Measurements from ENCODE around the gene BMF. TPM values are rescaled to one million over a fixed set of nuclear protein-coding genes. Genes with fewer than 3 reads are reported as not detected.

Gene BMF
- total and polyA plus RNA-seq, 8 donors: 16.2 to 58.6 (median 50.6) TPM

DNA sequence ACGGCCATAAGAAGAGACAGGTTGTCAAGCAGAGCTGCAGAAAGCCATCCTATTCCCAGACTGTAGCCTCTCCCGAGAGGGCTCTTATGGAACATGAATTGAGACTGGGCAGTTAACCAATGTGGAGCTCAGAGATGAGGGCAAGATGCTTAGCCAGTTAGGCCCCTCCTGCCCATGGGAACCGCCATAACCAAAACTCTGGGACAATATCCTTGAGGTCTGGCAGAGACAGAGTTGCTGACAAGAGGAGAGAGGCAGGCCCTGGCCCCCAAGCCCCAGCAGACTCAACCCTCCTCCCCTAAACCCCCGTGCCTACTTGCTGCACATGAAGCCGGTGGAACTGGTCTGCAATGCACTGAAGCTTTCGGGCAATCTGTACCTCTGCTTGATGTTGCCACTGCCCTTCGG, 4.8 kb downstream of the BMF start:
- peak; percentile 2 for ATAC-seq
- Histone ChIP-seq H3K27ac (peak overlapping the region; percentile 75 to 85), H3K9me3 (no peaks in the 10 kb centered on the region), H3K36me3 (peaks cover 0 to 4% of the 10 kb centered on the region in 2 donors), H3K4me3 (no peak overlapping the region), H3K4me1 (peaks cover 71 to 92% of the 10 kb centered on the region in 2 donors), H3K27me3 (no peaks in the 10 kb centered on the region)
- no peak for DNase-seq
- intact Hi-C loops (cut with DNase I): no loop called here
- TF ChIP-seq, protein P1, sequence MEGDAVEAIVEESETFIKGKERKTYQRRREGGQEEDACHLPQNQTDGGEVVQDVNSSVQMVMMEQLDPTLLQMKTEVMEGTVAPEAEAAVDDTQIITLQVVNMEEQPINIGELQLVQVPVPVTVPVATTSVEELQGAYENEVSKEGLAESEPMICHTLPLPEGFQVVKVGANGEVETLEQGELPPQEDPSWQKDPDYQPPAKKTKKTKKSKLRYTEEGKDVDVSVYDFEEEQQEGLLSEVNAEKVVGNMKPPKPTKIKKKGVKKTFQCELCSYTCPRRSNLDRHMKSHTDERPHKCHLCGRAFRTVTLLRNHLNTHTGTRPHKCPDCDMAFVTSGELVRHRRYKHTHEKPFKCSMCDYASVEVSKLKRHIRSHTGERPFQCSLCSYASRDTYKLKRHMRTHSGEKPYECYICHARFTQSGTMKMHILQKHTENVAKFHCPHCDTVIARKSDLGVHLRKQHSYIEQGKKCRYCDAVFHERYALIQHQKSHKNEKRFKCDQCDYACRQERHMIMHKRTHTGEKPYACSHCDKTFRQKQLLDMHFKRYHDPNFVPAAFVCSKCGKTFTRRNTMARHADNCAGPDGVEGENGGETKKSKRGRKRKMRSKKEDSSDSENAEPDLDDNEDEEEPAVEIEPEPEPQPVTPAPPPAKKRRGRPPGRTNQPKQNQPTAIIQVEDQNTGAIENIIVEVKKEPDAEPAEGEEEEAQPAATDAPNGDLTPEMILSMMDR (IDR thresholded peaks at IDR 0.05): no peak

DNA sequence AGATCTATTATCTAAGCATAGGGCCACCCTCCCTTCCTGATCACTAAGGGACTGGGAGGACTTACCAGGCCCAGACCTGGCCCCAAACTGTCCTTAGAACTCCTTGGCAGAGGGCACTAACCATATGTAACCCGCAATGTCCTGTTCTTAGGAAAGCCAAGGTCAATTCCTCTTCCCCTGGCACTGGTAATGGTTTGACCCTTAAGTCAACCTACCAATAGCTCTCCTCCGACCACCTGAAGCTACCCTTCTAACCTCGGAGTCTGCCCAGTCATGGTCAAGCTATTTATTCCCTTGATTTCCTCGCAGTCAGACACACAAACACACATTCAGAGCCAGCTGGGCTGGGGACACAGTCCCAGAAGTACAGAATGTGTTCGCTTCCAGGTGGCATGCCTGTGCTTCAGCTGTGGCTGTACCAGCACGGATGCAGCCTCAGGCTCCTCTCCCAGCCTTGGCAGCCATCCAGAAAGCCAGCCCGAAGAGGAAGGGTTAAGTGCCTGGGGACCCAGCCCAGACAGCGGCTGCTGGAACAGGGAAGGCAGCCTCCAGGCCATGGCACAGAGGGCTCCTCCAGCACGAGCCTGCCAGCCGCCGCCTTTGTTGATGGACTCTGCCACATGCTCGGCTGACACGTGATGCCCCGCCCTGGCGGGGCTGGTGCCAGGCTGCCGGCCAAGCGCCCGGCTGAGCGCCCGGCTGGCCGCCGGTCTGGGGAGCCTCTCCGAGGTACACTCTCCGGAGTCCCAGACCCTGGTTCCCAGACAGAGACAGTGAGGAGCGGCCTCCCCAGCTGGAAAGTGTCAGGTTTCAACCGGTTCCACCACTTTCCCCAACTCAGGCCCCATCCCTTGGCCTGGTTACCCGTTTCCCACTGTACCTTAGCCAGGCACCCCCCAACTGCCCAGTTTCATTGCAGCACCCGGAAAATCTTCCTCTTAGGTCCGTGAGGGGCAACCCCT, 5.5 kb downstream of the BMF start:
- Histone ChIP-seq H3K4me3 (no peak overlapping the region), H3K9me3 (no peaks in the 10 kb centered on the region), H3K36me3 (peaks cover 0 to 4% of the 10 kb centered on the region in 2 donors), H3K4me1 (peaks cover 77 to 97% of the 10 kb centered on the region in 2 donors), H3K27me3 (no peaks in the 10 kb centered on the region), H3K27ac (peak overlapping the region; percentile 75 to 85)
- ATAC-seq: peak; percentile 58
- intact Hi-C loops (cut with DNase I): no loop called here
- TF ChIP-seq, protein P1 (IDR thresholded peaks at IDR 0.05): no peak
- DNase-seq: peak; percentile 78 to 92 (median 88)

DNA sequence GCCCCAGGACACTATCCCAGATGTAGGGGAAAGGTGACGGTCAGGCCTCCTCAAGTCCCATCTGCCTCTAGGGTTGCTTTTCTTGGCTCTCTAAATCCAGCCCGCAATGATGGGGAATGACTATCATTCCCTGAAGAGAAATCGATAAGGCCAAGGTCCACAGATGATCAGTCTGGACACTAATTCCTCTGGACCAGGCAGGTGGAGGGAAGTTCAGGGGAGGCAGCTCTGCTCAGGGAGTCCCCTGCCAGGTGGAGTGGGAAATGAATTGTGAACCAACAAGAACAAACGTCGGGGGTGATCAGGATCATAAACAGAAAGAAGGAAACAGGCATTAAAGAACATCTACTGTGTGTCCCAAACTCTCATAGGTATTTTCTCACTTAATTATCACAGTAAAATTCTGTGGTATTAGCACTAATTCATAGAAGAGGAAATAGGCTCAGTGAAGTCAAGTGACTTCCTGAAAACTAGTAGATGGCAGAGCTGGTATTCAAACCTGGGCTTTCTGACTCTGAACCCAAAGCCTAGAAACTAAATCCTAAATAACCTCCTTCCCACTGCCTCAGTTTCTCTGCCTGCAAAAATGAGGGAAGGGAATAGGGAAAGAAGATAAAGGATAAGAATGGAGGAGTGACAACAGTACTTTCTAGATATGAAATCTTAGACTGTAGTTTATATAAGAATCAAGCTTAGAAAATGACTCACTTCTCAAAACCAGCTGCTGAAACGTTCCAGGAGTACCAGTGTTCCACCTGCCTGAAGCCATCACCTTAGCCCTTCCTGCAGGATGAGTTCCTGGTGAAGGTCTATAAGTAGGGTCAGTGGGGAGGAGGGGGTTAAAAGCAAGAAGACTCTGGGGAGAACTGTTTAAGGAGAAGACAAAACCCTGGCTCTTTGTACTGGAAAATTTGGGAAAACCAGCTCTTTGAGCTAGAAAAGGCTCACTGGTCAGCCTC, 7.5 kb downstream of the BMF start:
- H3K36me3 ChIP-seq: peaks cover 0 to 4% of the 10 kb centered on the region in 2 donors
- no peaks in the 10 kb centered on the region for H3K27me3 ChIP-seq
- ATAC-seq (no peak), DNase-seq (no peak)
- peak overlapping the region; percentile 15 to 70 for H3K27ac ChIP-seq
- peaks cover 83 to 99% of the 10 kb centered on the region in 2 donors for H3K4me1 ChIP-seq
- intact Hi-C loops (cut with DNase I): no loop called here
- H3K9me3 ChIP-seq: no peaks in the 10 kb centered on the region
- TF ChIP-seq, protein P1 (IDR thresholded peaks at IDR 0.05): no peak
- H3K4me3 ChIP-seq: no peak overlapping the region

DNA sequence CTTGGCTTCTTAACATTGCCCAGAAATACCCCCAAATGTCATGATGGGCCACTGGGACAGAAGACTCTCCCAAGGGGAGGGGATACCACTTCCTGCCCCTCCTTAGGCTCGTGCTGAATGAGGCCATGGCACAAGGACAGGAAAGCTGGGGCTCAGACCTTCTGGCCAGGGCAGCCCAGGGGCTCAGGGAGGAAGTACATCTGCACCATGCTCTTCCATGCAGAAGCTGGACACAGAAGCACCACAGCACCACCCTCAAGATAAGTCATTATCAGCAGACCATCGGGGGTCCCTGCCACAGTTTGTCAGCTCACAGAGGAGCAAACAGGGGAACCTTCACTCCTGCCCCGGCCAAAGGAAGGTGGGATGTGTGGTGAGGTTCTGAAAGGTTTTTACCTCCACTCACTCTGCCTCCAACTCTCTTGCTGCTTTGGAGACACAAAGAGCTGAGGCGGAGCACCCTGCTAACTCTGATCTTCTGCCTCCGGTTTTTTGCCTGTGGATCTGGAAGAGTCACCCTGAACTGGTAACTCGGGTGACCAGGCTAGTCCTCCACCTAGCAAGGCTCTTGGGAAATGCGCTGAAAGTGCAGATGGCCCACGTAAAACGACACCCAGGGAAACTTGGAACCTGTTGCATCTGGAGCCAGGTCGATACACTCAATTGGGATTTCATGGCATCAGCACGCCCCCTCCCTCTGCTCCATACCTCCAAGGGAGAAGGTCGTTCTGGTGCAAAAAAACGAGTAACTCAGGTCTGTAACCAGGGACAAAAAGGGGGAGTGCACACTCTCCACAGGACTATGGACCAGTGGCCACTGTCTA, 8.3 kb downstream of the BMF start:
- Histone ChIP-seq H3K27me3 (no peaks in the 10 kb centered on the region), H3K4me3 (no peak overlapping the region), H3K9me3 (no peaks in the 10 kb centered on the region), H3K4me1 (peaks cover 76 to 99% of the 10 kb centered on the region in 2 donors), H3K27ac (peak overlapping the region; percentile 70 to 91), H3K36me3 (peaks cover 0 to 4% of the 10 kb centered on the region in 2 donors)
- DNase-seq (peak in 1 of 4 donors; percentile 39), ATAC-seq (no peak)
- intact Hi-C loops (cut with DNase I): no loop called here
- TF ChIP-seq, protein P1 (IDR thresholded peaks at IDR 0.05): no peak
